ENCODE data around the gene FLVCR1.

Gene FLVCR1

GRCh38 chr1:212945463-212946160 lies 87.5 kb downstream of the FLVCR1 start:
- no peak for DNase-seq (ENCODE audit: low read depth, low spot score)

- no peak for DNase-seq (ENCODE audit: low read depth, low spot score)
These were observed 88.8 kb downstream of the FLVCR1 start for GRCh38 chr1:212946872-212947271.
